K562 (cell line): Measurements from ENCODE around the gene HLCS. TPM values are rescaled to one million over a fixed set of nuclear protein-coding genes. Genes with fewer than 3 reads are reported as not detected.

Experiments used
- ATAC-seq: fragments of 200-7000 bp; cut with Tn5 transposase; 3 replicates; pipeline ENCODE4 v1.9.1; 2020; ENCODE audit warnings: moderate library complexity
- BruUV-seq: library from RNA; stranded (reverse); fragments of 400-500 nt; replicated peaks from 2 replicates; lab custom pipeline; 2021; lab: Mats Ljungman, UMichigan
- CTCF ChIA-PET: fragments of 300-600 bp; formaldehyde crosslinking; extraction: SDS; loops from one replicate; lab custom pipeline; 2021; ENCODE audit warnings: low intra/inter-chr PET ratio; lab: Yijun Ruan, JAX
- POLR2A ChIA-PET: fragments of 300-600, 350-650 bp; sonication (Branson Sonifier 250); formaldehyde crosslinking; extraction: SDS; loops from one replicate; lab custom pipeline; 2021; ENCODE audit warnings: antibody characterized with exemption, inconsistent platforms; lab: Yijun Ruan, JAX
- DNase-seq, 4 experiments: peaks; one replicate each; pipeline versions ENCODE4 v3.0.0 to v3.0.0-alpha.2; 2011 to 2018; ENCODE audit warnings: low spot score in 3 of 4, mixed read lengths in 3 of 4; ENCODE audit errors: extremely low read depth in 1 of 4
- FAIRE-seq: peaks from 2 replicates; lab custom pipeline; 2011; peaks lifted over from hg19 to GRCh38; lab: Jason Lieb, UNC
- H2AFZ ChIP-seq: 2 replicates; pipeline ENCODE4 v1.6.0; 2011; ENCODE audit warnings: low read depth, low read length, control low read depth, inconsistent platforms
- H3K27ac ChIP-seq: fragments of 200-600 bp; 3 replicates; pipeline ENCODE4 v1.8.0; 2011; ENCODE audit warnings: low read depth, mild to moderate bottlenecking, control low read depth, inconsistent platforms, low read length, moderate library complexity, mixed read lengths; ENCODE audit errors: extremely low read depth
- H3K27me3 ChIP-seq, 2 experiments: fragments of 300-600 bp in 1 of 2; 2 replicates in 1 of 2; 3 replicates in 1 of 2; pipeline versions ENCODE4 v1.6.0 to v1.8.0; 2011; ENCODE audit warnings: inconsistent platforms in 2 of 2, low read length in 2 of 2, mild to moderate bottlenecking in 1 of 2, mixed read lengths in 1 of 2, moderate library complexity in 1 of 2; ENCODE audit not compliant: control insufficient read depth in 2 of 2, insufficient read depth in 2 of 2
- H3K36me3 ChIP-seq: fragments of 300-600 bp; 3 replicates; pipeline ENCODE4 v1.8.0; 2011; ENCODE audit warnings: mild to moderate bottlenecking, low read length, inconsistent platforms; ENCODE audit not compliant: control insufficient read depth, insufficient read depth
- H3K4me1 ChIP-seq, 2 experiments: fragments of 200-600 bp in 1 of 2; replicated peaks in 1 of 2; 2 replicates in 1 of 2; 3 replicates in 1 of 2; pipeline versions ENCODE4 v1.5.1 to v1.8.0; 2011; ENCODE audit warnings: inconsistent platforms in 2 of 2, low read length in 2 of 2, mild to moderate bottlenecking in 1 of 2, mixed read lengths in 1 of 2, moderate library complexity in 1 of 2; ENCODE audit not compliant: control insufficient read depth in 2 of 2, insufficient read depth in 2 of 2
- H3K4me2 ChIP-seq: 2 replicates; pipeline ENCODE4 v1.6.1; 2011; ENCODE audit warnings: low read length, control low read depth, inconsistent platforms, mixed read lengths; ENCODE audit not compliant: insufficient read depth
- H3K4me3 ChIP-seq: fragments of 200-600 bp; sonication (generic), shearing (Covaris generic); 2 replicates; pipeline ENCODE4 v1.5.1; 2016; ENCODE audit warnings: control low read depth, inconsistent platforms
- H3K79me2 ChIP-seq: fragments of 200-600 bp; 3 replicates; pipeline ENCODE4 v1.8.0; 2011; ENCODE audit warnings: low read length, inconsistent platforms; ENCODE audit not compliant: control insufficient read depth, insufficient read depth
- H3K9ac ChIP-seq, 2 experiments: 2 replicates each; pipeline versions ENCODE4 v1.6.0 to v1.6.1; 2011; ENCODE audit warnings: low read depth in 2 of 2, low read length in 2 of 2, control low read depth in 1 of 2, inconsistent platforms in 1 of 2, mild to moderate bottlenecking in 1 of 2, mixed read lengths in 1 of 2; ENCODE audit not compliant: insufficient read depth in 1 of 2
- H3K9me1 ChIP-seq: one replicate; pipeline ENCODE4 v1.6.0; 2011; ENCODE audit warnings: inconsistent platforms, mild to moderate bottlenecking, low read length, moderate library complexity; ENCODE audit not compliant: control insufficient read depth, insufficient read depth
- H3K9me3 ChIP-seq: replicated peaks from 2 replicates; pipeline ENCODE4 v1.5.1; 2011; ENCODE audit warnings: low read depth, low read length, inconsistent platforms; ENCODE audit not compliant: control insufficient read depth, insufficient read depth
- H4K20me1 ChIP-seq: replicated peaks from 2 replicates; pipeline ENCODE4 v1.6.1; 2011; ENCODE audit warnings: low read length, inconsistent platforms, mixed read lengths; ENCODE audit not compliant: control insufficient read depth, insufficient read depth
- ASH1L ChIP-seq: fragments of 450-650 bp; IDR thresholded peaks from 2 replicates; pipeline ENCODE4 v1.6.1; 2018; ENCODE audit warnings: borderline replicate concordance, mild to moderate bottlenecking, low read depth; ENCODE audit not compliant: partially characterized antibody
- FOXJ2 ChIP-seq: fragments of 200-800 bp; sonication (Bioruptor generic); IDR thresholded peaks from 2 replicates; pipeline ENCODE4 v1.6.1; 2016; ENCODE audit warnings: missing genetic modification characterization, missing compliant biosample characterization
- HMGN3 ChIP-seq: IDR thresholded peaks from 2 replicates; pipeline ENCODE4 v1.6.1; 2011; ENCODE audit warnings: borderline replicate concordance, low read depth, mild to moderate bottlenecking, mixed read lengths, low read length; ENCODE audit not compliant: insufficient read length; ENCODE audit errors: extremely low read depth
- JUN ChIP-seq, 2 experiments: sonication (generic) in 1 of 2; formaldehyde crosslinking in 1 of 2; IDR thresholded peaks; 2 replicates each; pipeline versions ENCODE4 v1.6.1 to v1.8.0; 2012 to 2022; ENCODE audit warnings: borderline replicate concordance in 2 of 2, mild to moderate bottlenecking in 2 of 2, improper control_type of control experiment in 1 of 2, low read depth in 1 of 2, low read length in 1 of 2, missing genetic modification reagents in 1 of 2
- MCM2 ChIP-seq: fragments of 450-650 bp; IDR thresholded peaks from 2 replicates; pipeline ENCODE4 v1.6.1; 2017; ENCODE audit warnings: low read depth, mild to moderate bottlenecking
- MEF2D ChIP-seq: conservative IDR thresholded peaks from 2 replicates; pipeline ENCODE4 v1.6.1; 2016; ENCODE audit warnings: low read depth, missing genetic modification characterization, missing compliant biosample characterization
- MEIS2 ChIP-seq: fragments of 450-650 bp; IDR thresholded peaks from 2 replicates; pipeline ENCODE4 v1.6.1; 2014; ENCODE audit warnings: mild to moderate bottlenecking; ENCODE audit not compliant: partially characterized antibody
- NONO ChIP-seq, 2 experiments: fragments of 200-400 bp in 1 of 2; fragments of 450-650 bp in 1 of 2; formaldehyde crosslinking in 1 of 2; IDR thresholded peaks; 2 replicates each; pipeline ENCODE4 v1.6.1; 2017; ENCODE audit warnings: low read depth in 2 of 2, mild to moderate bottlenecking in 2 of 2, moderate library complexity in 2 of 2, low read length in 1 of 2
- PHF21A ChIP-seq: fragments of 450-650 bp; IDR thresholded peaks from 2 replicates; pipeline ENCODE4 v1.6.1; 2017; ENCODE audit warnings: low read depth, borderline replicate concordance
- PHTF2 ChIP-seq: fragments of 250-450 bp; sonication (Bioruptor Pico); IDR thresholded peaks from 2 replicates; pipeline ENCODE4 v1.5.0; 2021; ENCODE audit warnings: mild to moderate bottlenecking
- PTTG1 ChIP-seq: fragments of 450-650 bp; IDR thresholded peaks from 2 replicates; pipeline ENCODE4 v1.6.1; 2016; ENCODE audit warnings: low read depth, mild to moderate bottlenecking, missing genetic modification characterization, missing compliant biosample characterization
- ZBTB33 ChIP-seq: sonication (generic); formaldehyde crosslinking; IDR thresholded peaks from 2 replicates; pipeline ENCODE4 v1.8.1; 2023; ENCODE audit warnings: mild to moderate bottlenecking, missing genetic modification reagents
- ZNF212 ChIP-seq: fragments of 450-650 bp; formaldehyde crosslinking; IDR thresholded peaks from 2 replicates; pipeline ENCODE4 v1.4.0; 2020; ENCODE audit warnings: mild to moderate bottlenecking
- ZNF444 ChIP-seq: fragments of 250-450 bp; sonication (Bioruptor Pico); IDR thresholded peaks from 2 replicates; pipeline ENCODE4 v1.4.0; 2020; ENCODE audit warnings: mild to moderate bottlenecking, moderate library complexity
- ZNF699 ChIP-seq: fragments of 250-450 bp; sonication (Bioruptor Pico); IDR thresholded peaks from 2 replicates; pipeline ENCODE4 v1.8.0; 2021; ENCODE audit warnings: mild to moderate bottlenecking, moderate library complexity; ENCODE audit not compliant: insufficient replicate concordance
- ZNF785 ChIP-seq: fragments of 250-450 bp; sonication (Bioruptor Pico); IDR thresholded peaks from 2 replicates; pipeline ENCODE4 v1.4.0; 2020; ENCODE audit warnings: mild to moderate bottlenecking
- WGBS: fragments of 100-300 bp; shearing (Covaris generic); methylation state at CpG from one replicate; pipeline ENCODE4 v1.1.6; 2016; ENCODE audit warnings: low coverage, mixed read lengths; ENCODE audit not compliant: insufficient coverage; ENCODE audit errors: missing lambda C conversion rate; 5-methylcytosine and 5-hydroxymethylcytosine counted together
- in situ Hi-C: fragments of 300-500 bp; cut with MboI; formaldehyde crosslinking; loops from 4 replicates; pipeline ENCODE4 v1.15.0; 2018; ENCODE audit warnings: inconsistent platforms, mixed read lengths
- intact Hi-C: fragments of 100-400 bp; cut with micrococcal nuclease; formaldehyde crosslinking; loops from 2 replicates; pipeline ENCODE4 v1.14.2; 2022
- polyA plus RNA-seq, 8 experiments: library from polyadenylated mRNA; depleted of rRNA in 4 of 8; stranded (reverse) in 5 of 8; unstranded in 3 of 8; fragments of >200 nt; fragmentation: Nextera tagmentation in 2 of 8; fragmentation: Illumina TruSeq in 1 of 8; extraction: Ambion mirVana in 2 of 8; extraction: Trizol in 1 of 8; gene quantifications; 2 replicates each; pipeline versions ENCODE4 v1.2.1 to v1.2.3, GENCODE V29; 2011 to 2014; ENCODE audit warnings: inconsistent platforms in 1 of 8, missing spikeins in 1 of 8
- total RNA-seq, 7 experiments: library from RNA; depleted of rRNA in 6 of 7; stranded (reverse); fragments of >200 nt in 6 of 7; fragmentation: Illumina TruSeq in 2 of 7; extraction: Trizol in 2 of 7; gene quantifications; 2 replicates each; pipeline versions ENCODE4 v1.2.1 to v1.2.3, GENCODE V29; 2011 to 2021; ENCODE audit warnings: low replicate concordance in 1 of 7

HLCS gene
- total and polyA plus RNA-seq, 9 of the 15 experiments (the other 6 are each of a cell fraction or from before 2014, with no cell fraction given): 3.0 to 21.5 (median 17.1) TPM

- TF ChIP-seq JUN (IDR thresholded peaks at IDR 0.05; ENCODE audit: borderline replicate concordance, low read depth, low read length): no peak
- no peak for TF ChIP-seq JUN (CRISPR knock-in tag; IDR thresholded peaks at IDR 0.05; ENCODE audit: borderline replicate concordance)
- TF ChIP-seq ZNF785 (CRISPR knock-in tag): no peak
- no peak for TF ChIP-seq HMGN3
- no peak for TF ChIP-seq MCM2
- TF ChIP-seq MEF2D: no peak
- no peak for TF ChIP-seq ZNF699
Measured at GRCh38 chr21:36786186-36786585, 180.3 kb downstream of the HLCS start (continued).

GRCh38 chr21:36785615-36786014, 180.9 kb downstream of the HLCS start:
- FAIRE-seq (no peak), DNase-seq (no peak), ATAC-seq (no peak)
- Histone ChIP-seq H3K4me1 (peaks cover 0 to 3% of the 10 kb centered on the region in 2 experiments; a peak in 1 of 5 replicates), H2AFZ (no peak overlapping the region), H3K9ac (no peak overlapping the region), H3K36me3 (no peaks in the 10 kb centered on the region), H3K4me2 (no peak overlapping the region), H3K4me3 (no peak overlapping the region), H3K9me1 (no peaks in the 10 kb centered on the region), H3K27ac (no peak overlapping the region), H4K20me1 (no peaks in the 10 kb centered on the region), H3K79me2 (no peaks in the 10 kb centered on the region), H3K27me3 (no peaks in the 10 kb centered on the region), H3K9me3 (no peaks in the 10 kb centered on the region)
- no peak for TF ChIP-seq NONO (IDR thresholded peaks at IDR 0.05; ENCODE audit: low read depth in 2 of 2, low read length in 1 of 2)
- TF ChIP-seq PTTG1: no peak
- TF ChIP-seq FOXJ2 (tag): no peak
- no peak for TF ChIP-seq PHTF2 (CRISPR knock-in tag)
- TF ChIP-seq ZNF212 (CRISPR knock-in tag): no peak
- no peak for TF ChIP-seq ZBTB33 (CRISPR knock-in tag)
- TF ChIP-seq ZNF444 (CRISPR knock-in tag): no peak
- TF ChIP-seq PHF21A: no peak
- no peak for TF ChIP-seq ASH1L
- no peak for TF ChIP-seq MEIS2
- no TSS peak for BruUV-seq
- 17% methylated on average over 2 of the region's 2 CpGs for WGBS
- in situ Hi-C loops: no loop called here
- ChIA-PET CTCF (no interaction called here), POLR2A (no interaction called here)
- intact Hi-C loops: no loop called here
